Muscle of arm (tissue), 12 donors: Measurements from ENCODE around the gene TRUB1. TPM values are rescaled to one million over a fixed set of nuclear protein-coding genes. Genes with fewer than 3 reads are reported as not detected.

Source experiments
- DNase-seq: peaks from one replicate; pipeline ENCODE4 v3.0.0-alpha.2; 2013
- polyA plus RNA-seq, 12 donors: library from polyadenylated mRNA; unstranded; fragments of 120-200 nt; gene quantifications; one replicate each; pipeline ENCODE4 v1.2.1, GENCODE V29; 2013; ENCODE audit not compliant: insufficient read length in 12 of 12

TRUB1 gene
- polyA plus RNA-seq, 12 donors, result 15.1 to 25.7 (median 22.3) TPM; not detected in 1

DNA sequence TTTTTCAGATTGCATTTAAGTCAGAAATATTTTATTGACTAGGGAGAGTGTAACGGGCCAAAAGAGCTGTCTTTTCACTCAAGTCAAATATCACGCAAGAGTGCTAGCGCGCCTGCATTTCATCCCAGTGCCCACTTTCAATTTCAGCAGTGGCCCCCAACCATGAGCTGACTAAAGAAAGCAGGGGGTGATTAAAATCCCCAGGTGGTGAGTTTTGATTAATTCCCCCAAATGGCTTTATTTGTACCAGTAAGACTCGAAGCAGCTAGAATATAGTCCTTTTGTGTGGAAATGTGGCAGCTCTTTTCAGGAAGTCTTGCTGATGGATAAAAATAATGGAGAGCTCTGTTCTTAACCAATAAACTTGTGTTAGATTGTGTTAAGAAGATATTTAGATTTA lies 35.3 kb downstream of the TRUB1 start:
- no peak for DNase-seq

DNA sequence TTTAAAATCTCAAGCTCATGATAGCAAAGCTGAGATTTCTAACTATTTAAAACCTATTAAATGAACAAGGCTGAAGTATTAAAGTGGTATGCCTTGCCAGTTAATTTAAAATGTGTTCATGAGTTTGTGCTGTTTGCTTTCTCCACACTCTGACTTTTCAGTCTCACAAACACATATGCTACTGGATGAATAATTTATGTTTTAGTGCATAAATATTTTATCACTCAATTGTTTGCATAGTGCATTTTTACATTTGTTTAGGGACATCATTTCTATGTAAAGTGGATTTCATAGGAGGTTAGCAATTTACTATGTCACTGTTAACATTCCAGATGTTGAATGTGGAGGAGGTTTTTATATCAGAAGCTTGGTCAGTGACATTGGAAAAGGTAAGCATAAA lies 36.0 kb downstream of the TRUB1 start:
- no peak for DNase-seq

DNA sequence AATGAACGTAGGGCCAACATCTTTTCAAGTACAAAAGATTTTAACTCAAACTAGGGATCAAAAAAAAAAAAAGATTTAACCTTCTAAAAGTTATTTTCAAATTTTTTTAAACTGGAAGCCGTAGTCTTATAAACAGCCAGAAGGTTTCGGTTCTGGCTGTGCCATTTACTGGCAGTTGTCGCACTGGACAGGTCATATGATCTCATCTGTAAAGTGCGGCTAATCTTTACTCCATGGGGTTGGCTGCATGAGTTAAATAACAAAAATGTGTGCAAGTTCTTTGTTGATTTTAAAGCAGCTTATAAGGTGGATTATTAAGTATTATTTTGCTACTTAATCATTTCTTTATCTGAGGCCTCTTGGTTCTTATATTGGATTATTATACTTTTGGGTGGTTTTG lies 36.6 kb downstream of the TRUB1 start:
- DNase-seq, result no peak

DNA sequence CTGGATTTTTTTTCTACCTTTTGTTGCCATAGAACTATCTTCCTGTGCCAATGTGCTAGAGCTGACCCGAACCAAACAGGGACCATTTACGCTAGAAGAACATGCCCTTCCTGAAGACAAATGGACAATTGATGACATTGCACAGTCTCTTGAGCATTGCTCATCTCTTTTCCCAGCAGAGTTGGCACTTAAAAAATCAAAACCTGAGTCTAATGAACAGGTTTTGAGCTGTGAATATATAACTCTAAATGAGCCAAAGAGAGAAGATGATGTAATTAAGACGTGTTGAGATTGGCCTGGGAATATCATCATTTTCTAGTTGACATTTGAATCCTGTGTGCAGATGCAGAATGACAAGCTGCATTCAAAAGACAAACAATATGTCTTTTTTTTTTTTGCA lies 37.1 kb downstream of the TRUB1 start:
- no peak for DNase-seq

DNA sequence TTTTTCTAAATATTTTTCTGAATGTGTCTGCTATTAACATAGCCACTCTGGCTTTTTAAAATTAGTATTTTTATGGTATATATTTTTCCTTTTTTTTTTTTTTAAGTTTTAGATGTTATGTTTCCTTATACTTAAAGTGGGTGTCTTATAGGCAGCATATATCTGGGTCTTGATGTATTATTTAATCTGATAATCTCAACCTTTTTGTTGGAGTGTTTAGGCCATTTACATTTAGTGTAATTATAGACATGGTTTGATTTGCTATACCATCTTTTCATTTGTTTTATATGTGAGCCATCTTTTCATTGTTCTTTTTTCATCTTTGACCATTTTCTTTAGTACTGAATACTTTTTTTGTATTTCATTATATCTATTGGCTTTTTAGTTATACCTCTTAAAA lies 45.0 kb downstream of the TRUB1 start:
- DNase-seq, result no peak

DNA sequence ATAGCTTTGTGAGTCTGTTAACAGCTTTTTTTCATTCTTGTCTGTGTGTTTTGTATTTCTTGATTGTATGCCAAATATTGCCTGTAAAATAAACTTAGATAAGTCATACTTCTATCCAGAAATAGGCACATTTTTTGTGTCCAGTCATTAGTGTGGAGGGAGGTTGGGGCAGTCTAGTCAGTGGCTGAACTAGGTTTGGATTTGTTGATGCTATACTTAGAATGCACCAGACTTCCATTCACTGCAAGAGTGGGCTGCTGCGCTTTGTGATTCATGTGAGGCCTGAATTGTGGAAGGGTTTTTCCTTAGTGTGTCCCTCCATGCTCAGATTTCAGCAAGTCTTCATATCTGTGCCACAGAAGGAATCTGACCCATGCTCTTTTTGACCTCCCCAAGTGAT lies 50.0 kb downstream of the TRUB1 start:
- no peak for DNase-seq

DNA sequence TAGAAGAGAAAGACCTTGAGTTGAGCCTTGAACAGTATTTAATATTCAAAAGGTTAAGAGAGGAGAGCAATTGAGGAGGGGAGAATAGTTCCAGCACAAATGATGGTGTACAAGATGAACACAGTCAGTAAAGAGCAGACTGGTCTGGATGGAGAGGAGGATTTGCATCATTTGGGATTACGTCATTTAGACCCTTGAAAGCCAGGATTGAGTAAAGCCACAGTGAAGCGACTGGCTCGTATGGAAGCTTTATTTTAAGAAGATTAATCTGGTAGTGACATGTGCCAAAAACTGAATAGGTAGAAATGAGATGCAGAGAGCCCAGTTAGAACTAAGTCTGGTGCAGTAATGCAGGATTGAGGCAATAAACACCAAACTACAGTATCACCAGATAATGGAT lies 52.6 kb downstream of the TRUB1 start:
- DNase-seq, result no peak

DNA sequence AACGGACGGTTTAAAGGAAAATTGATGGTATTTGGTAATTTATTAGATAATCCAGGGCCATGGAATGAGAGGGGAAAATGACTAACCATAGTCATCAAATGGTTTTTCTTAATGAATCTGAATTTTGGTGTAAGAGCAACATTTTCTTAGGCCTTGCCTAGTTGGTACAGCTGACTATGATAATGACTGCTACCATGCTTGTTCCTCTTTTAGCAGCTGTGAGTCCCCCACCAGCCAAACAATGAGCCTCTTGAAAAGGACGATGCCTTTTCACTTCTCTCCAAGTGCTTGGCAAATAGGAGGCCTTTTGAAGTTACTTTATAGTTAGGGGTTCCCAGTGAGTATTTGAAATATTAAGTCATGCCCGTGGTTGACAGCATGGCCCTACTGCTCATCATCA lies 53.0 kb downstream of the TRUB1 start:
- no peak for DNase-seq

DNA sequence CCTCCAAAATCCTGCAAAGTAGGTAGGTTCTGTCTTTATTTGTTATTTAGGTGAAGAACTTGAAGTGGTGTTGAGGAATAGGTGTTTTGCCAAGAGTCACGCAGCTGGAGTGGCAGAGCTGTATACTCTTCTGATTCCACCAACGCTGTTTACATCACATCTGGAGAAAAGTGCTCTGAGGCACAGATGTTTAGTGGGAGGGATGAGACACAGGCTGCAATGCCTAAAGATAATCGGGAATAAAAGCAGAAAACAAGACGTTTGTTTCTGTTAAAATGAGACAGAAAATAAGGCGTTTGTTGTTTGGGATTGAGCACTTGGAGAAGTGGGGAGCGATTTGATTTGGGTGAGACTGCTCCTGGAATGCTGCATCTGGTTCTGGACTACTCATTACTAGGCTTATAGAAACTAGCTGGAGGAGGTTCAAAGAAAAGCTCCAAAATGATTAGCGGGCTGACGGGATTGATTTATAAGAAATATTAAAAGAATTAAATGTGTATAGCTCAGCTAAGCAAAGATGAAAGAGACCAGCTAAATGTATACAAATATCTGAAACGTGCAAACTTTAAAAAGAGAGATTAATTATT lies 54.3 kb downstream of the TRUB1 start:
- DNase-seq, result no peak

DNA sequence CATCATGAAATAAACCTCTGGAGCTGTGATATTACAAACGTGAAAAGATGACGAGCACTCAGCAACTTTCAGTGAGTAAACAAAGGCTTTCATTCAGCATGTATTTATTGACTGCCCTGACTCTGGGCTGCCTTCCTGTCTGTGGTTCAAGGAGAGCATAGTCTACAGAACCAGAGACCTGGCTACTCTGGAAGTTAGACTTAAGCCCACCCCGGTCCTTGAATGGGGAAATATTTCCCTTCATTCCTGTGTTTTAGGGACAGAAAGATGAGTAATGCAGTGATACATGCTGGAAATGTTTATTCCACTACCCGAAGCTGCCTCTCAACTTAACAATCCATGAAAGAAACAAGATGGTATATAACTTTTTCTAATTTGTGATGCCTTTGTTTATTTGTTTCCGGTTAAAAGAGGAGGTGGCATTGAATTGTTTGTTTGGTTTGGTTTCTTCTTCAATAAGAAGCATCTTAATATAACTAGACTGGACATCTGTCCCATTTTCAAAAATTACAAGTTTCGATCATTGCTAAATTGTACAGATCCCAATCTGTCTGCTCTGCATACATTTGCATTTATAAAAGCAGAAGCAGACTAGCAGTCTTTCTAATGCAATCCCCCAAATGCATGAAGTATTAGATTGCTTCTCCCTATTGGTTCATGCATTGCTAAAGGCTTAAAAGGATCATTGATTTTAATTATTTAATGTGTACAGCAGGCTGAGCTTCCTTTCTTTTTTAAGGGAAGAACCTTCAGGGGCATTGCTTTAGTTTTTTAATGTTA lies 57.7 kb downstream of the TRUB1 start:
- no peak for DNase-seq

DNA sequence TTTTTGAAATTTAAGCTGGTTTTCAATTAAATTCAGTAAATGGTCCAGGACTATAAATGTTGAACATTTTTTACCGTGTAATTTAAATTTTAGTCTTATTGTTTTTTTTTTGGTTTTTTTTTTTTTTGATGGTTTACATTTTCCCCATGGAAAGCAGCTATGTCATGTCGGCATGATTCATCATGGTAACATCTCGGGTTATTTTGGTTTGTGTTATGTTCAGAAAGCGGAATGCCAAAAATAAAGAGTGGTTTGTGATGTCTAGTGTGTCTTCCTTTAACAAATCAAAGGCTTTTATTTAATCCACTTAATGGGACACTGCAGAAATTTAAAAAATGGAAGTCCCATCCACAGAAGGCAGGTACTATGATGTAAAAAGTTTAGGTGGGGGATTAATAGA lies 58.5 kb downstream of the TRUB1 start:
- no peak for DNase-seq

DNA sequence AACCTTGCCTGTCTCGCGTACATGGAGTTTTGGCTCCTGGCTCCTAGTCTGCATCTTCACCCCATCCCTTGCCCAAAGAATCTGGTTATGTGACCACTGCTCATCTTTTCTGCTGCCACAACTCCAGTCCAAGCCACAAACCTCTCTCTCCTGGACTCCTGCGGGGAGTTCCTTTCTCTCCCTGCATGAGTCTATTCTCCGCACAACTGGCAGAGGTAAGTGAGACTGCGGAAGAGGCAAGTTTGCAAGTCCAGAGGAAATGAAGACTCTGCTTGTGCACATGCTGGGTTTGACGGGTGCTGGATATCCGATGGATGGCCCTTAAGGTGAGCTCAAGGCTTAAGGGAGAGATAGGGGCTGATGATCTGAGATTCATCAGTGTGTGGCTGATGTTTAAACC lies 61.0 kb downstream of the TRUB1 start:
- no peak for DNase-seq

DNA sequence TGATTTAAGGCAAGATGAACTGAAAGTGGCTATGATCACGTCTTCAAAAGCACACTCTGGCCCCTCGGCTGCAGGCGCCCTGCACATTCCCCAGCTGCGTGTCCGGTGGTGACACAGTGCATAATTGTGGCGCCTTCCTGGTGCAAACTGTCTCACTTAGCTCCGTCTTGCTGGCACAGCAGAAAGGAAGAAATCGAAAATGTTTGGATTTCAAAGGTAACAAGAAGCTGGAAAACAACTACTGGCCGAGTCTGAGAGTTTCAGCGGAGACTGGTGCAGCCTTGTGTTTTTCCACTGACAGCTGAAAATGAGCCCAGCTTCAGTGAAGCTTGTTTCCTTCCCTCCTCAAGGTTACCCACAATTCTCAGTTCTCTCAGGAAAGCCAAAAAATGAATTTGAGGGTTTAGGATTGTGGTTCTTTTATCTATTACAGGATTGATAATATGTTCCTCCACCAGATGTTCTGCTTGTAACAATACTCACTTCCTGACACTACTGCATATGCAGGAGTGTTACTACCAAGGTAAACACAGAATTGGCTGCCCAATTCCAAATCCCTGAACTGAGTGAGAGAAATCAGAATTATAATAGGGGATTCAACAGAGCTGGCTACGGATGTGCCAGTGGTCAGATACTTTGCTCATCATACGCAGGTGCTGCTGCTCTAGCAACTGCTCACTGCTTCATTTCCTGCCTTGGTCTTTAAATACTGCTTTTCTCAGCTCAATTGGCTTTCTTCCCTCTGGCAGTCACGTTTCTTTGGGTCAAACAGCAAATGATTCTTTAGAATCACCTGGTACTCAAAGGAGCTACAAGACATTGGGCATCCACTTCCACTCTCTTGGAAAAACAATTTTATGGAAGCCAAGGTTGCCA lies 63.7 kb downstream of the TRUB1 start:
- DNase-seq, result peak; percentile 37

DNA sequence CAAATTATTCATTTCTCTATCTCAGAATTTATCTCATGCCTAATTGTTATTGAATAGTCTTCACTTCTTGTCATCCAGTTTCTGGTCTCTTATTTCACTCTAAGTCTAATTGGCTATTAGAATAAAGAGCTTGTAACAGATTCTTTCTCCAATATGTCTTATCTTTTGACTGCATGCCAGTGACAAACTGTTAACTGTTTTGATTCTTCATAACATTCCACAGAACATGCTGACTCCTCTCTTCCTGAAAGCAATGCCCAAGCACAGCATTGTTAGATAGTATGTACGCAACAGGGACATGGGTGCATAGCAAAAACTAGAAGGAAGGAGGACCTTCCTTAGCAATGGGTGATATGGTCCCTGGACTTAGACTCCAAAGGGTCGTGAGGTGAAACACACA lies 65.4 kb downstream of the TRUB1 start:
- no peak for DNase-seq

DNA sequence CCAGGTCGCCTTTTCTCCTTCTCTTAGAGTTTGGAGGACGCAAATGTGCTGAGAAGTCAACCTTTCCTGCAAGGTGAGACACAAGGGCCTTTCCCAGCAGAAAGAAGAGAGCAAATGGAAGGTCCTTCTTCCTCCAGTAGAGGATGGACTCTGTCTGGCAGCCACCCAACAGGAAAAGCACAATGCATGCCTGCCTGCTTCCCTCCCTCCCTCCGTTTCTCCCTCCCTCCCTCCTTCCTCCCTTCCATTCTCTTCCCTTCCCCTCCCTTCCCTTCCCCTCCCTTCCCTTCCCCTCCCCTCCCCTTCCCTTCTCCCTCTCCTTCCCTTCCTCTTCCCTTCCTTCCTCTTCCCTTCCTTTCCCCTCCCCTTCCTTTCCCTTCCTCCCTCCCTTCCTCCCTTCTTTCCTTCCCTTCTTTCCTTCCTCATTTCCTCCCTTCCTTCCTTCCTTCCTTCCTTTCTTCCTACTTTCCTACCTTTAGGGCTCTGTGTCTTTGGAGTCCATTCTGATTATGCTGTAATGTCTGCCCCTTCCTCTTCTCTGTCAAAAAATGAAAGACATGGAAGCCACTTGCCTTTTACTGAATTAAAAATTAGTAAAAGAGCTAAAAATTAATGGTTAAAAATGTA lies 66.4 kb downstream of the TRUB1 start:
- no peak for DNase-seq

DNA sequence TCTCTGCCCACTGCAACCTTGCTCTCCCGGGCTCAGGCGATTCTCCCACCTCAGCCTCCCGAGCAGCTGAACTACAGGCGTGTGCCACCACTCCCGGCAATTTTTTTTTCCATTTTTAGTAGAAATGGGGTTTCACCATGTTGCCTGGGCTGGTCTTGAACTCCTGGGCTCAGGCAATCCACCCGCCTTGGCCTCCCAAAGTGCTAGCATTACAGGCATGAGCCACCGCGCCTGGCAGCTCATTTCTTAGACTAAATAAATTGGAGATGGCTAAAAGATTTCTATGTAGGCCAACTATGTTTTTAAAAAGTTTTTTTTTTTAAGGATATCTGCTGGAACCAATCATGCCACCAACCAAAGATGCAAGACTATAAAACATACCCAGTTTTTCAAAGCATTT lies 67.8 kb downstream of the TRUB1 start:
- no peak for DNase-seq

DNA sequence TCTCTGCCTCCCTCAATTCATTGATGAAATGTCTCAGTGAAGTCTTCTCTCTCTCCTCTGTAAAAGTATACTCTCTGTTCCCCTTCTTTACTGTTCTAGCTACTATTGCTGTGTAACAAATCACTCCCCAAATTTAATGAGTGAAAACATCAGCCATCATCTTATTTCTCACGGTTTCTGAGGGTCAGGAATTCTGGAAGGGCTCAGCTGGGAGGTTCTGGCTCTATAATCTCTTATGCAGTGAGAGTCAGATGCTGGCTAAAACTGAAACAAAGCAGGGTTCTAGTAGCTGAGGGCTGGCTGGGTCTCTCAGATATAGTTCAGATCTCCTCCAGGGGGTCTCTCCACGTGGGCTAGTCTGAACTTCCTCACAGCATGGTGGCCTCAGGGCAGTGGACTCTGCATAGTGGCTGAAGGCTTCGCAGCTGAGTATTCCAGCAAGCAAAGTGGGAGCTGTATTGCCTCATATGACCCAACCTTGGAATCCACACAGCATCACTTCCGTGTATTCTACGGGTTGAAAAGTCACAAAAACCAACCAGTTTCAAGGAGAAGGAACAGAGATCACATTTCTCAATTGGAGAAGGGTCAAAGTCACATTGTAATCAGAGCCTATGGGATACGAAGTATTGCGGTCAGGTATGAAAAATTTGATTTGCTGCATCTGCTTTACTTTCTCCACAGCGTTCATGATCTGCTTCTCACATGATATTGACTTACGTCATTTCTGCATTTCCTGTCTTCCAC lies 80.4 kb downstream of the TRUB1 start:
- DNase-seq, result no peak

DNA sequence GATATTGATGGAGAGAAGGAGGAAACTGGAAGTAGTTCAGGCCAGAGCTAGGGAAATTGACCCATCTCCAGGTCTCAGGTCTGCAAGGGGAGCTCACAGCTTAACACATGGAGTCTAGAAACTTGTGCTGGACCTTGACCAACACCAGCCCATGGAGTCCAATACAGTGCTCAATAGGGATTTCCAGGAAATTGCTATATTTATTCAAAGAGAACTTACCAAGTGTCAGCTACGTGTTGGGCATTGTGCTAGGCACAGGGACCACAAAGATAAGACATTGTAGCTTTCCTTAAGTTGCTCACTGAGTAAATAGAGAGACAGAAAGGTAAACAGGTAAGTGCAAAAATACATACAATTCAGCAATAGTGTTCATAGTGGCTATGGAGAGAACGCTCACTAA lies 82.5 kb downstream of the TRUB1 start:
- no peak for DNase-seq

DNA sequence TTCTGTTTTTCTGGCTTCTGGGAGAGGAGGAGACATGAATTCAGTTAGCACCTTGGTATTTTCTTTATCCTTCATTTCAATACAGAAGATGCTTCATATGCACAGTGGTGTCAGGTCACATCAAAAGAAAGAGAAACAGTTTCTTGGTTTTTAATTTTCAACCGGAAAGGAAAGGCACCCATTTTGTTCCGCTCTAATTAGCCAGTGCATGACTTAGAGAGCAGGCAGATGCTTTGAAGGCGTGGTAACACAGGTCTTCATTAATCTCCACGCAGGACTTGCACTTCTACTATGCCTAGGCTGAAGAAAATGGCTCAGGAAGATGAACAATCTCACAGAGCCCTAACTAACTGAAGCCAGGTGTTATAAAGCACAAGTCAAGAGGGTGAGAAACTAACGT lies 84.7 kb downstream of the TRUB1 start:
- DNase-seq, result no peak

DNA sequence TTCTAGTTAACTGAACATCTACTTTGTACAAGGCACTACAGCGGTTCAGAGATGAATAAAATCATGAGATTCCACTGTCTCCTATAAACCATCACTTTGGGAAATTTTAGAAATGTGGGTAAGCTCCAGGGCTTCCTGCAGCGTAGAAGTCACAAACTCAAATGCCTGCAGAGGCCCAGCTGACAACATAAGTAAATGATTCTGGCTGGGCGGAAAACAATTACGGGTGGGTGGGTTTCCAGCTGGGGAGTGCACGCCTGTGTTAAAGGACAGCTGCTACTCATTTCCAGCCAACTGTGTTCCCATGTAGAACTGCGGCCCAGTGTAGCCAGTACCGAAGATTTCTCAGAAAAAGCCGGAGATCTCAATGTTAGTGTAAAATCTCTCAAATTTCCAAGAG lies 85.7 kb downstream of the TRUB1 start:
- no peak for DNase-seq

DNA sequence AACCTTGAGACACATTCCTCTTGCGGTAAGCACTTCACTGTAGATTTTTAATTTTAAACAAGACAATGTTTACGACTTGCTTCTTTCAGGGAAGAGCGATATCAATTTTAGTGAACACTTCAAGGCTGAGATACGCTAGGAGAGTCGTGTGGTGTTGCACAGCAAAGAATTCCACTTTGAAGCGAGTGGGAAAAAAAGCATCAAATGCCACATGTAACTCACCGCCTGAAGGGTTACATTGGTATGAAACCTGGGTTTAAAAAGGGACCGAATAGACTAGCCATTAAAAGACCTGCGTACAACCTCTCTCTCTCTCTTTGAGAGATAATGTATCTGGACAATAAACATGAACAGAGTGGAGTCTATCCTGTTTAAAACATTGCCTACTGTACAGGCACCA lies 86.4 kb downstream of the TRUB1 start:
- DNase-seq, result no peak
